ENCODE data around the gene STAT4.

DNA sequence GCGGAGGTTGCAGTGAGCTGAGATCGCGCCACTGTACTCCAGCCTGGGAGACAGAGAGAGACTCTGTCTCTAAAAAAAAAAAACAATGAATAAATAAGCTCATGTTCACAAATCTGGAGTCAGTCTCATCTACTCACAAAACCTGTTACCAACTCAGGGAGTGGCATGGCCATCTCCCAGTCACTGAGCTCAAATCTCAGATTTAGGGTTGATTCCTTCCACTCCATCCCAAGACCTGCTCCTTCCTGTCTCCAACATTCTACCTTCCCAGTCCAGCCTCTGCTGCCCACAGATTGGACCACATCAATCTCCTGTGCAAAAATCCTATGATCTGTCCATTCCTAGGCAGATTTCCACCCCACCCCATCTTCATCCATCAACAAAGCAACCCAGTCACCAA, 138.4 kb downstream of the STAT4 start:
- TF ChIP-seq, protein P1, sequence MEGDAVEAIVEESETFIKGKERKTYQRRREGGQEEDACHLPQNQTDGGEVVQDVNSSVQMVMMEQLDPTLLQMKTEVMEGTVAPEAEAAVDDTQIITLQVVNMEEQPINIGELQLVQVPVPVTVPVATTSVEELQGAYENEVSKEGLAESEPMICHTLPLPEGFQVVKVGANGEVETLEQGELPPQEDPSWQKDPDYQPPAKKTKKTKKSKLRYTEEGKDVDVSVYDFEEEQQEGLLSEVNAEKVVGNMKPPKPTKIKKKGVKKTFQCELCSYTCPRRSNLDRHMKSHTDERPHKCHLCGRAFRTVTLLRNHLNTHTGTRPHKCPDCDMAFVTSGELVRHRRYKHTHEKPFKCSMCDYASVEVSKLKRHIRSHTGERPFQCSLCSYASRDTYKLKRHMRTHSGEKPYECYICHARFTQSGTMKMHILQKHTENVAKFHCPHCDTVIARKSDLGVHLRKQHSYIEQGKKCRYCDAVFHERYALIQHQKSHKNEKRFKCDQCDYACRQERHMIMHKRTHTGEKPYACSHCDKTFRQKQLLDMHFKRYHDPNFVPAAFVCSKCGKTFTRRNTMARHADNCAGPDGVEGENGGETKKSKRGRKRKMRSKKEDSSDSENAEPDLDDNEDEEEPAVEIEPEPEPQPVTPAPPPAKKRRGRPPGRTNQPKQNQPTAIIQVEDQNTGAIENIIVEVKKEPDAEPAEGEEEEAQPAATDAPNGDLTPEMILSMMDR (IDR thresholded peaks at IDR 0.05; ENCODE audit: low read depth, low read length) = no peak
- no peak for TF ChIP-seq POLR2A (IDR thresholded peaks at IDR 0.05; ENCODE audit: extremely low read depth, insufficient read length)
- TF ChIP-seq, protein P2, sequence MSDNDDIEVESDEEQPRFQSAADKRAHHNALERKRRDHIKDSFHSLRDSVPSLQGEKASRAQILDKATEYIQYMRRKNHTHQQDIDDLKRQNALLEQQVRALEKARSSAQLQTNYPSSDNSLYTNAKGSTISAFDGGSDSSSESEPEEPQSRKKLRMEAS (IDR thresholded peaks at IDR 0.05; ENCODE audit: low read depth, low read length) = no peak

Measured in NB4 (cell line).